ENCODE results near the gene ARAF. TPM values are rescaled to one million over a fixed set of nuclear protein-coding genes. Genes with fewer than 3 reads are reported as not detected.

The ARAF gene
- total and polyA plus RNA-seq, 2 of the 8 experiments (the other 6 are each of a cell fraction or from before 2014, with no cell fraction given) = 39.0 to 45.2 TPM

DNA sequence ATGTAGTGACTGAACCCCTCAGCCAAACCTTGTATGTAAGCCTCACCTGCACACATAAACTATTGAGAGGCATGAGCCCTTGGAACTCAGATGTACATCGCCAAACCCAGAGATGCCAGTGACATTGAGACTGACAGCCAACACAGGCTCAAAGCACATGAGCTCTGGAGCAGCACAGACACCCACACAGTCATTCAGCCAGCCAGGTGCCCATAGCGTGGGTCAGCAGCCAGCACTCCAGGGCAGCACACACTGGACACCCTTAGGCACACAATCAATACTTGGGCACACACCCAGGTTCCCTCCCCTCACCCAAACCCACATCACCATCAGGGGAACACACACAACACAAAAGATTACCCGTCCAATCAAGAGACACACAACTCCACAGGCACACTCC lies 16.9 kb downstream of the ARAF start:
- peaks cover 0 to 15% (median 11%) of the 10 kb centered on the region in 4 experiments; a peak in 5 of 7 replicates for H3K4me1 ChIP-seq (replicated peaks in 1 of 4; ENCODE audit: control insufficient read depth in 3 of 4, insufficient read depth in 4 of 4, low read length in 3 of 4)
- H2BK15ac ChIP-seq (ENCODE audit: low read length) = no peak overlapping the region
- H3K27ac ChIP-seq (ENCODE audit: low read depth, low read length) = no peak overlapping the region
- no peaks in the 10 kb centered on the region for H3K79me2 ChIP-seq (ENCODE audit: control insufficient read depth in 1 of 2, insufficient read depth in 2 of 2, low read length in 2 of 2)
- CTCF ChIA-PET (ENCODE audit: partially characterized antibody) = interaction anchor here (1.6 kb wide), 1 partner anchor 9 kb away, joined by 4 read pairs; no protein-coding TSS in a partner anchor
- no peak overlapping the region for H3K4me2 ChIP-seq (ENCODE audit: insufficient read depth in 1 of 2, low read depth in 2 of 2, low read length in 2 of 2)
- no peaks in the 10 kb centered on the region for H3K79me1 ChIP-seq (ENCODE audit: low read depth, low read length)
- no peak overlapping the region for H3K14ac ChIP-seq (ENCODE audit: insufficient read length)
- H3K9ac ChIP-seq (replicated peaks in 1 of 4; ENCODE audit: extremely low read depth in 1 of 4, low read depth in 3 of 4, low read length in 3 of 4) = no peak overlapping the region
- H3K23ac ChIP-seq (ENCODE audit: insufficient read length) = no peak overlapping the region
- no peak overlapping the region for H2BK12ac ChIP-seq (ENCODE audit: low read depth, low read length)
- no peak overlapping the region for H2AFZ ChIP-seq (ENCODE audit: low read length)
- H3K56ac ChIP-seq (replicated peaks; ENCODE audit: insufficient read length, low read depth, low read length) = no peak overlapping the region
- no peaks in the 10 kb centered on the region for H3K9me3 ChIP-seq (ENCODE audit: insufficient read depth in 2 of 2, low read depth in 1 of 2, low read length in 1 of 2)
- H3K36me3 ChIP-seq (ENCODE audit: control insufficient read depth in 2 of 4, insufficient read depth in 4 of 4, low read length in 3 of 4) = no peaks in the 10 kb centered on the region
- no peak overlapping the region for H2AK5ac ChIP-seq (ENCODE audit: low read depth, low read length)
- no peak for DNase-seq (ENCODE audit: low read depth in 1 of 2, low spot score in 2 of 2)
- H4K20me1 ChIP-seq (replicated peaks in 1 of 2; ENCODE audit: control insufficient read depth in 1 of 2, insufficient read depth in 2 of 2, low read length in 2 of 2) = no peaks in the 10 kb centered on the region
- no peak overlapping the region for H3K4ac ChIP-seq (replicated peaks; ENCODE audit: insufficient read length, low read depth, low read length)
- no peak overlapping the region for H2BK120ac ChIP-seq (replicated peaks; ENCODE audit: low read depth, low read length)
- no peak for FAIRE-seq
- H2BK5ac ChIP-seq (ENCODE audit: low read depth, low read length) = no peak overlapping the region
- H3K4me3 ChIP-seq (ENCODE audit: extremely low read depth in 1 of 4, insufficient read depth in 2 of 4, low read depth in 3 of 4, low read length in 4 of 4) = no peak overlapping the region
- 68% methylated on average over 2 of the region's 3 CpGs; no CpG with 5 or more reads in 1 of the 2 experiments for WGBS, 2 experiments (ENCODE audit: extremely low coverage in 1 of 2, insufficient coverage in 1 of 2, insufficient read length in 1 of 2, insufficient replicate concordance in 2 of 2, low coverage in 1 of 2, low lambda C conversion rate in 2 of 2, missing lambda C conversion rate in 1 of 2)
- no peak overlapping the region for H4K91ac ChIP-seq (replicated peaks; ENCODE audit: insufficient read length, low read length)
- H3K23me2 ChIP-seq (ENCODE audit: low read depth, low read length) = peaks cover 7% of the 10 kb centered on the region; the same call in 1 of the 2 replicates
- no peaks in the 10 kb centered on the region for H3K27me3 ChIP-seq (replicated peaks in 1 of 4; ENCODE audit: control insufficient read depth in 3 of 4, extremely low read depth in 1 of 4, insufficient read depth in 3 of 4, low read length in 3 of 4)
- H2BK20ac ChIP-seq (ENCODE audit: low read length) = no peak overlapping the region
- no peak overlapping the region for H4K5ac ChIP-seq (ENCODE audit: insufficient read length, low read depth, low read length)
- no peak overlapping the region for H4K8ac ChIP-seq (ENCODE audit: extremely low read depth, insufficient read depth, low read length)
- H3K18ac ChIP-seq (ENCODE audit: extremely low read depth, low read length) = no peak overlapping the region
- POLR2A ChIA-PET (ENCODE audit: partially characterized antibody) = interaction anchor here (1.2 kb wide), 1 partner anchor 42 kb away, joined by 3 read pairs; the partner anchor contains the start of gene SYN1
- no peak for TF ChIP-seq POLR2A (IDR thresholded peaks at IDR 0.05; ENCODE audit: control extremely low read depth in 1 of 2, low read depth in 2 of 2, low read length in 2 of 2)
- TF ChIP-seq BCL11A (IDR thresholded peaks at IDR 0.05; ENCODE audit: low read depth in 2 of 2, low read length in 2 of 2) = no peak
- TF ChIP-seq RNF2 (IDR thresholded peaks at IDR 0.05; ENCODE audit: borderline replicate concordance, low read depth, low read length, missing control alignments, poor library complexity, severe bottlenecking) = no peak
- no peak for TF ChIP-seq JUN (IDR thresholded peaks at IDR 0.05; ENCODE audit: low read depth, low read length)
- no peak for TF ChIP-seq FOSL1 (IDR thresholded peaks at IDR 0.05; ENCODE audit: insufficient read depth, low read depth, low read length)
- TF ChIP-seq, protein P1, sequence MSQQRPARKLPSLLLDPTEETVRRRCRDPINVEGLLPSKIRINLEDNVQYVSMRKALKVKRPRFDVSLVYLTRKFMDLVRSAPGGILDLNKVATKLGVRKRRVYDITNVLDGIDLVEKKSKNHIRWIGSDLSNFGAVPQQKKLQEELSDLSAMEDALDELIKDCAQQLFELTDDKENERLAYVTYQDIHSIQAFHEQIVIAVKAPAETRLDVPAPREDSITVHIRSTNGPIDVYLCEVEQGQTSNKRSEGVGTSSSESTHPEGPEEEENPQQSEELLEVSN (IDR thresholded peaks at IDR 0.05) = no peak
- TF ChIP-seq RAD21 (IDR thresholded peaks at IDR 0.05 in 1 of 2, conservative IDR thresholded peaks at IDR 0.05 in 1 of 2; ENCODE audit: low read depth in 2 of 2, low read length in 2 of 2) = no peak
- no peak for TF ChIP-seq BACH1 (IDR thresholded peaks at IDR 0.05; ENCODE audit: low read length)
- TF ChIP-seq SIRT6 (IDR thresholded peaks at IDR 0.05; ENCODE audit: low read length) = no peak
- no peak for TF ChIP-seq ASH2L (IDR thresholded peaks at IDR 0.05; ENCODE audit: low read length)
- no peak for TF ChIP-seq KDM4A (IDR thresholded peaks at IDR 0.05; ENCODE audit: low read depth, low read length, severe bottlenecking)
- TF ChIP-seq, protein P2, sequence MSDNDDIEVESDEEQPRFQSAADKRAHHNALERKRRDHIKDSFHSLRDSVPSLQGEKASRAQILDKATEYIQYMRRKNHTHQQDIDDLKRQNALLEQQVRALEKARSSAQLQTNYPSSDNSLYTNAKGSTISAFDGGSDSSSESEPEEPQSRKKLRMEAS (IDR thresholded peaks at IDR 0.05) = no peak
- no peak for TF ChIP-seq ZNF274 (IDR thresholded peaks at IDR 0.05; ENCODE audit: borderline replicate concordance, extremely low read depth, low read length)
- TF ChIP-seq CHD1 (IDR thresholded peaks at IDR 0.05; ENCODE audit: low read depth, low read length) = no peak

Data from H1 (cell line).